Body of pancreas (tissue), 4 donors: Measurements from ENCODE around the gene TMEM151A. TPM values are rescaled to one million over a fixed set of nuclear protein-coding genes. Genes with fewer than 3 reads are reported as not detected.

Source experiments
- ATAC-seq: fragments of 150-250 bp; one replicate; pipeline ENCODE4 v1.9.1; 2016
- DNase-seq, 4 donors: peaks; one replicate each; pipeline ENCODE4 v3.0.0-alpha.2; 2019
- H3K27ac ChIP-seq, 4 donors: fragments of 200-600 bp; sonication (generic); 1 replicate in 3 of 4; 2 replicates in 1 of 4; pipeline versions ENCODE4 v1.5.1 to v1.6.1; 2016 to 2019; ENCODE audit warnings: mild to moderate bottlenecking in 1 of 4, mixed read lengths in 1 of 4, moderate library complexity in 1 of 4
- H3K27me3 ChIP-seq, 2 donors: fragments of 200-600 bp; sonication (generic); one replicate each; pipeline ENCODE4 v1.6.0; 2016; ENCODE audit warnings: mild to moderate bottlenecking in 1 of 2
- H3K36me3 ChIP-seq, 2 donors: fragments of 200-600 bp; sonication (generic); replicated peaks in 1 of 2; 2 replicates each; pipeline ENCODE4 v1.5.1; 2016; ENCODE audit warnings: low read depth in 2 of 2; ENCODE audit not compliant: insufficient read depth in 1 of 2
- H3K4me1 ChIP-seq: fragments of 200-600 bp; sonication (generic); one replicate; pipeline ENCODE4 v1.6.0; 2016
- H3K4me3 ChIP-seq, 2 donors: fragments of 200-600 bp; sonication (generic); 1 replicate in 1 of 2; 2 replicates in 1 of 2; pipeline ENCODE4 v1.5.1; 2016 to 2019
- H3K9me3 ChIP-seq, 3 donors: fragments of 200-600 bp; sonication (generic); 1 replicate in 2 of 3; 2 replicates in 1 of 3; pipeline ENCODE4 v1.5.1; 2016
- POLR2A ChIP-seq, 3 donors: fragments of 450-650 bp; IDR thresholded peaks; one replicate each; pipeline ENCODE4 v1.6.1; 2016; ENCODE audit warnings: antibody characterized with exemption in 3 of 3, mild to moderate bottlenecking in 2 of 3
- WGBS, 2 donors: methylation state at CpG; one replicate each; pipeline ENCODE4 v1.1.5; 2017; 5-methylcytosine and 5-hydroxymethylcytosine counted together
- intact Hi-C: fragments of 100-400 bp; cut with DNase I; formaldehyde crosslinking; loops from one replicate; pipeline ENCODE4 v1.15.1; 2023
- total RNA-seq, 2 donors: library from RNA; depleted of rRNA; stranded (reverse); fragments of >200 nt; gene quantifications; one replicate each; pipeline ENCODE4 v1.1.0, GENCODE V29; 2016
- TF ChIP-seq, protein P1 (sequence below), 7 experiments: fragments of 450-650 bp in 4 of 7; fragments of 200-600 bp in 3 of 7; sonication (generic) in 3 of 7; IDR thresholded peaks; one replicate each; pipeline ENCODE4 v1.5.1; 2016 to 2019; ENCODE audit warnings: antibody characterized with exemption in 7 of 7

Gene TMEM151A
- total RNA-seq, 2 donors from 2014 or later: 1.6 to 2.1 TPM

GRCh38 chr11:66294626-66295620, 3.2 kb downstream of the TMEM151A start:
- intact Hi-C loops: no loop called here
- no peaks in the 10 kb centered on the region for H3K36me3 ChIP-seq
- TF ChIP-seq, protein P1, sequence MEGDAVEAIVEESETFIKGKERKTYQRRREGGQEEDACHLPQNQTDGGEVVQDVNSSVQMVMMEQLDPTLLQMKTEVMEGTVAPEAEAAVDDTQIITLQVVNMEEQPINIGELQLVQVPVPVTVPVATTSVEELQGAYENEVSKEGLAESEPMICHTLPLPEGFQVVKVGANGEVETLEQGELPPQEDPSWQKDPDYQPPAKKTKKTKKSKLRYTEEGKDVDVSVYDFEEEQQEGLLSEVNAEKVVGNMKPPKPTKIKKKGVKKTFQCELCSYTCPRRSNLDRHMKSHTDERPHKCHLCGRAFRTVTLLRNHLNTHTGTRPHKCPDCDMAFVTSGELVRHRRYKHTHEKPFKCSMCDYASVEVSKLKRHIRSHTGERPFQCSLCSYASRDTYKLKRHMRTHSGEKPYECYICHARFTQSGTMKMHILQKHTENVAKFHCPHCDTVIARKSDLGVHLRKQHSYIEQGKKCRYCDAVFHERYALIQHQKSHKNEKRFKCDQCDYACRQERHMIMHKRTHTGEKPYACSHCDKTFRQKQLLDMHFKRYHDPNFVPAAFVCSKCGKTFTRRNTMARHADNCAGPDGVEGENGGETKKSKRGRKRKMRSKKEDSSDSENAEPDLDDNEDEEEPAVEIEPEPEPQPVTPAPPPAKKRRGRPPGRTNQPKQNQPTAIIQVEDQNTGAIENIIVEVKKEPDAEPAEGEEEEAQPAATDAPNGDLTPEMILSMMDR (IDR thresholded peaks at IDR 0.05): no peak
- TF ChIP-seq POLR2A (IDR thresholded peaks at IDR 0.05): no peak
- H3K9me3 ChIP-seq: no peaks in the 10 kb centered on the region
- H3K27ac ChIP-seq: no peak overlapping the region
- no peaks in the 10 kb centered on the region for H3K27me3 ChIP-seq
- DNase-seq: no peak
- ATAC-seq: no peak
- H3K4me1 ChIP-seq: peaks cover 21% of the 10 kb centered on the region
- no peak overlapping the region for H3K4me3 ChIP-seq
- WGBS, 2 donors: 81 to 88% methylated on average over 57 to 74 of the region's 123 CpGs

DNA sequence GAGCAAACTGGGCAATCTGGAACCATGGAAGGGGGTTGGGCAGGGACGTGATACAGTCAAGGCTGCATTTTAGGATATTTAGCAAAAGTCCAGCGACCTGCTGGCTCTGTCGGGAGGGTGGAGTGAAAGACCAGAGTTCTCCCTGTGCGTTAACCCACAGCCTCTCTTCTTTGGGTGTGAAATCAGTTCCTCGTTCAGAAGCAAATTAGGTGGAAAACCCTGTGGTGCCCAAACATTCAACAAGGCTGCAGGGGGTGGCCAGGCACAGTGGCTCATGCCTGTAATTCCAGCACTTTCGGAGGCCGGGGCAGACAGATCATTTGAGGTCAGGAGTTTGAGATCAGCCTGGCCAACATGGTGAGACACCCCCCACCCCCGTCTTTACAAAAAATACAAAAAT, 5.9 kb downstream of the TMEM151A start:
- intact Hi-C loops: no loop called here
- no peak overlapping the region for H3K4me3 ChIP-seq
- DNase-seq (no peak), ATAC-seq (no peak)
- WGBS, 2 donors: 52 to 70% methylated on average over 8 of the region's 8 CpGs
- no peak overlapping the region for H3K27ac ChIP-seq
- no peaks in the 10 kb centered on the region for H3K36me3 ChIP-seq
- H3K4me1 ChIP-seq: no peaks in the 10 kb centered on the region
- no peaks in the 10 kb centered on the region for H3K9me3 ChIP-seq
- TF ChIP-seq, protein P1 (IDR thresholded peaks at IDR 0.05): no peak
- no peak for TF ChIP-seq POLR2A (IDR thresholded peaks at IDR 0.05)
- no peaks in the 10 kb centered on the region for H3K27me3 ChIP-seq

DNA sequence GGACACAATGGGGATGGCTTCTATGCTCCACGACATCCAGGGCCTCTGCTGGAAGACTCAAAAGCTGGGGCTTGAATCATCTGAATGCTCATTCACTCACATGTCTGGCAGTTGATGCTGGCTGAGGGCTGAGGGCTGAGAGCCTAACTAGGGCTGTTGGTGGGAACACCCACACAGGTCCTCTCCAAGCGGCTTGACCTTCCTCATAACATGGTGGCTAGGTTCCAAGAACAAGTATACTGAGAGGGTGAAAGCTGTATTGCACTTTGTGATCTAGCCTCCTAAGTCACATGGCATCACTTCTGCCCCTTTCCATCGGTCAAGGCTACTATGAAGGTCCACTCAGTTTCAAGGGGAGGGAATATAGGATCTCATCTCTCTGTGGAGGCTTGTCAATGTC, 7.5 kb downstream of the TMEM151A start:
- H3K27ac ChIP-seq: no peak overlapping the region
- intact Hi-C loops: no loop called here
- WGBS, 2 donors: 50 to 64% methylated on average over 2 to 3 of the region's 3 CpGs
- no peaks in the 10 kb centered on the region for H3K36me3 ChIP-seq
- no peak overlapping the region for H3K4me3 ChIP-seq
- no peaks in the 10 kb centered on the region for H3K9me3 ChIP-seq
- no peaks in the 10 kb centered on the region for H3K27me3 ChIP-seq
- TF ChIP-seq POLR2A (IDR thresholded peaks at IDR 0.05): no peak
- TF ChIP-seq, protein P1 (IDR thresholded peaks at IDR 0.05): no peak
- no peak for DNase-seq
- ATAC-seq: no peak
- H3K4me1 ChIP-seq: no peaks in the 10 kb centered on the region

- intact Hi-C loops: no loop called here
- TF ChIP-seq POLR2A (IDR thresholded peaks at IDR 0.05): no peak
- TF ChIP-seq, protein P1 (IDR thresholded peaks at IDR 0.05): no peak
- DNase-seq (no peak), ATAC-seq (no peak)
- H3K36me3 ChIP-seq: no peaks in the 10 kb centered on the region
- H3K9me3 ChIP-seq: no peaks in the 10 kb centered on the region
- no peak overlapping the region for H3K27ac ChIP-seq
- 75 to 84% methylated on average over 12 of the region's 12 CpGs for WGBS, 2 donors
- no peaks in the 10 kb centered on the region for H3K27me3 ChIP-seq
- H3K4me1 ChIP-seq: no peaks in the 10 kb centered on the region
- H3K4me3 ChIP-seq: no peak overlapping the region
Observed at GRCh38 chr11:66302656-66303055, 11.0 kb downstream of the TMEM151A start.
